Left ventricle myocardium inferior (tissue), 1 donor: ENCODE results near the gene STOM. TPM values are rescaled to one million over a fixed set of nuclear protein-coding genes. Genes with fewer than 3 reads are reported as not detected.

Source experiments
- DNase-seq: peaks from one replicate; pipeline ENCODE4 v3.0.0-alpha.2; 2020
- H3K27ac ChIP-seq: fragments of 200-600 bp; replicated peaks from 2 replicates; pipeline ENCODE4 v1.8.0; 2021
- H3K27me3 ChIP-seq: fragments of 200-600 bp; 2 replicates; pipeline ENCODE4 v1.8.0; 2021; ENCODE audit warnings: low read depth
- H3K36me3 ChIP-seq: fragments of 200-600 bp; 2 replicates; pipeline ENCODE4 v1.8.0; 2021
- H3K4me1 ChIP-seq: fragments of 200-600 bp; 2 replicates; pipeline ENCODE4 v1.8.0; 2021
- H3K4me3 ChIP-seq: fragments of 200-600 bp; 2 replicates; pipeline ENCODE4 v1.8.0; 2021; ENCODE audit warnings: mild to moderate bottlenecking, moderate library complexity
- H3K9me3 ChIP-seq: fragments of 200-600 bp; replicated peaks from 2 replicates; pipeline ENCODE4 v1.8.0; 2021
- intact Hi-C: fragments of 100-400 bp; cut with micrococcal nuclease; formaldehyde crosslinking; loops from one replicate; pipeline ENCODE4 v1.11.0; 2022
- total RNA-seq: library from RNA; stranded (reverse); fragmentation: NEBNext Ultra II Directional; extraction: Animal tissue kit (Norgen Biotek cat#: 25700); gene quantifications from one replicate; pipeline ENCODE4 v1.2.1, GENCODE V29; 2021
- TF ChIP-seq, protein P1 (sequence below): fragments of 200-600 bp; IDR thresholded peaks from 2 replicates; pipeline ENCODE4 v1.8.0; 2021; ENCODE audit warnings: antibody characterized with exemption, mild to moderate bottlenecking, borderline replicate concordance
- donor health status: DM: no; HTN: yes; CAD: no; lungs with severe emphysema.

The STOM gene
- total RNA-seq, 1 donor from 2014 or later: 165 TPM

DNA sequence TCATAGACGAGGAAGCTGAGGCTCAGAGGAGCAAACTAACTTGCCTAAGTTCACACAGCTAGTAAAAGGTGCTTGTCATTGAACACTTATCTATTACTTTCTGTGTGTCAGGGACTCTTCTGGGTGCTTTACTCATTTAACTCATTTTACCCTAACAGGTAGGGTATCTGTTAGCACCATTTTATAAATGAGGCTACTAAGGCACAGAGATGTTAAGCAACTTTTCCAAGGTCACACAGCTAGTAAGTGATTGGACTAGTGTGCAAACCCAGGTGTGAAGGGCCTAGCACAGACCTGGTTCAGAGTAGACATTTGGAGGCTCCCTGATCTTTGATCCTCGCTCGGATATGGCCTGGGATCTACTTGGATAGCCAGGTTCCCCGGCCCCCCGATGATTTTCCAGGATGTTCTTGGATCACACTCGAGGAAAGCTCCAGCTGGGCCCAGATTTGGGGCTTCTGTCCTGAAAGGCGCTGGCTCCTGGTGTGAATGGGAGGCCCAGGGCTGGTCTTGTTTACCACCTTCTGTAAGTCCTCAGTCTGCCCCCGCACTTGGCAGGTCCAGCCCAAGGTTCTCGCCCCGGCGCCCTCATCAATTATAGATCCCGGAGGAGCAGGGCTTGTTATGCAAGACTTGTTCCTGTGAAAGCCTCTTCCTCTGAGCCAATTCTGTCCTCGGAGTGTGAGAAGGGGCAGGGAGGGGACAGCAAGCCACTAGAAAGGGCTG lies 64.6 kb downstream of the STOM start:
- intact Hi-C loops: no loop called here
- Histone ChIP-seq H3K27me3 (no peaks in the 10 kb centered on the region), H3K4me3 (peak overlapping the region; percentile 72), H3K36me3 (peaks cover 85% of the 10 kb centered on the region), H3K9me3 (no peaks in the 10 kb centered on the region), H3K27ac (peak overlapping the region; percentile 98), H3K4me1 (peaks cover 98% of the 10 kb centered on the region)
- TF ChIP-seq, protein P1, sequence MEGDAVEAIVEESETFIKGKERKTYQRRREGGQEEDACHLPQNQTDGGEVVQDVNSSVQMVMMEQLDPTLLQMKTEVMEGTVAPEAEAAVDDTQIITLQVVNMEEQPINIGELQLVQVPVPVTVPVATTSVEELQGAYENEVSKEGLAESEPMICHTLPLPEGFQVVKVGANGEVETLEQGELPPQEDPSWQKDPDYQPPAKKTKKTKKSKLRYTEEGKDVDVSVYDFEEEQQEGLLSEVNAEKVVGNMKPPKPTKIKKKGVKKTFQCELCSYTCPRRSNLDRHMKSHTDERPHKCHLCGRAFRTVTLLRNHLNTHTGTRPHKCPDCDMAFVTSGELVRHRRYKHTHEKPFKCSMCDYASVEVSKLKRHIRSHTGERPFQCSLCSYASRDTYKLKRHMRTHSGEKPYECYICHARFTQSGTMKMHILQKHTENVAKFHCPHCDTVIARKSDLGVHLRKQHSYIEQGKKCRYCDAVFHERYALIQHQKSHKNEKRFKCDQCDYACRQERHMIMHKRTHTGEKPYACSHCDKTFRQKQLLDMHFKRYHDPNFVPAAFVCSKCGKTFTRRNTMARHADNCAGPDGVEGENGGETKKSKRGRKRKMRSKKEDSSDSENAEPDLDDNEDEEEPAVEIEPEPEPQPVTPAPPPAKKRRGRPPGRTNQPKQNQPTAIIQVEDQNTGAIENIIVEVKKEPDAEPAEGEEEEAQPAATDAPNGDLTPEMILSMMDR: no peak
- peak; percentile 85 for DNase-seq

DNA sequence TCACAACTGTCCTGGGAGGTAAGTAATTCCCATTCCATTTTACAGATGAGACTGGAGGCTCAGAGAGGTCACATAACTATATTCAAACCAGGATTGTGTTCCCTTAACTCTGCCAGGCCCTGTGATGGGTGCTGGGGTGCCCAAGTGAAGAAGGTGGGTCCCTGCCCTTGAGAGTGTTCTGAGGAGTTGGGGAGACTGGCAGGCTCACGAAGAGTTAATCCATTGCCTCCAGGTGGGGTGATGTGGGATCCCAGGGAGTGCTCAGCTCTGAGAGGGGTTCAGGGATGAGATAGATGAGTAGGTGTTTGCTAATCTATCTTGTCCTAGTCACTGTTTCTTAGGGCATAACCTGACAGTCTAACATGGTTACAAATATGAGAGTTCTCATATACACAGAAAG lies 65.3 kb downstream of the STOM start:
- peak overlapping the region; percentile 98 for H3K27ac ChIP-seq
- no peaks in the 10 kb centered on the region for H3K27me3 ChIP-seq
- peak overlapping the region; percentile 72 for H3K4me3 ChIP-seq
- no peaks in the 10 kb centered on the region for H3K9me3 ChIP-seq
- TF ChIP-seq, protein P1: no peak
- H3K4me1 ChIP-seq: peaks cover 98% of the 10 kb centered on the region
- H3K36me3 ChIP-seq: peaks cover 78% of the 10 kb centered on the region
- DNase-seq: no peak
- intact Hi-C loops: no loop called here

DNA sequence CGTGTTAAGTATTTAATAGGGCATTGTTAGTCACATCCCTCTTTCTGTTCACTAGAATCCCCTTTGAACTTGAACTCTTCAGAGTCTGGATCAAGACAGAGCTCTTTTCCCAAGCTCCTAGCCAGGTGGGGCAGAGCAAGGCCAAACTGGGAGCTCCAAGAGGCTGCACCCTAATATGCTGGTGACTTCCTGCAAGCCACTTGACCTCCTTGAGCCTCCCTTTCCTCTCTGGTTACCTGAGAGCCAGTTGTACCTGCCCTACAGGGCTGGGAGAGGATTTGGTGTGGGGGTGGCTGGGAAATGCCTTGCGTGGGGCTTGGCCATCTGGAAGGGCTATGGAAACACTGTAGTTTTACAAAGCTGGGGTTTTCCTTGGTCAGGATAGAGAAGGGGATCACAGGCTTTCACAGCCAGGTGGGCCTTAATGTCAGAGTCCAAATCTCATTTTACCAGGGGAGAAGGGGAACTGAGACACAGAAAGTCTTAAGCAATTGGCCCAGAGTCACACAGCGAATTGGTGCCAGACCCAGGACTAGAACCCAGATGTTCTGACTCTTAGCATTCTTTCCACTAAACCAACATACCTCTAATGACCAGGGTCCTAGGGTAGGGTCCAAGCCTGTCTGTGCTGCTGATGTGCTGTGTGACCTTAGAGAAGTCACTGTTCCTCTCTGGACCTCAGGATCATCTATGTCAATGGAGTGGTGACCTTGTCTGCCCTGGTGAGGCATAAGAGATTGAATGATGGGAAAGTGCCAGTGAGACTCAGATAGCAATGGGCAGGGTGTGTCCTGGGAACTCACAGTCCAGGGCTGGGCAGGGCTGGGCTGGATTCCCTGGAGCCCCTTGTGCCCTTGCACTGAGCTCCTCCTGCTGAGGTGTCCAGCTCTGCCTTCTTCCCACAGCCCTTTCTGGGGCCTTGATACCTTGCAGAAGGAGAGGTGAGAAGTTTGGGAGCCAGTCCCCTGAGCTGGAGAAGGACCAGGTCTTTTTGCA lies 66.3 kb downstream of the STOM start:
- intact Hi-C loops: no loop called here
- no peaks in the 10 kb centered on the region for H3K9me3 ChIP-seq
- TF ChIP-seq, protein P1: no peak
- no peak for DNase-seq
- H3K27me3 ChIP-seq: no peaks in the 10 kb centered on the region
- peaks cover 96% of the 10 kb centered on the region for H3K4me1 ChIP-seq
- peak overlapping the region; percentile 98 for H3K27ac ChIP-seq
- H3K4me3 ChIP-seq: peak overlapping the region; percentile 72
- H3K36me3 ChIP-seq: peaks cover 71% of the 10 kb centered on the region

DNA sequence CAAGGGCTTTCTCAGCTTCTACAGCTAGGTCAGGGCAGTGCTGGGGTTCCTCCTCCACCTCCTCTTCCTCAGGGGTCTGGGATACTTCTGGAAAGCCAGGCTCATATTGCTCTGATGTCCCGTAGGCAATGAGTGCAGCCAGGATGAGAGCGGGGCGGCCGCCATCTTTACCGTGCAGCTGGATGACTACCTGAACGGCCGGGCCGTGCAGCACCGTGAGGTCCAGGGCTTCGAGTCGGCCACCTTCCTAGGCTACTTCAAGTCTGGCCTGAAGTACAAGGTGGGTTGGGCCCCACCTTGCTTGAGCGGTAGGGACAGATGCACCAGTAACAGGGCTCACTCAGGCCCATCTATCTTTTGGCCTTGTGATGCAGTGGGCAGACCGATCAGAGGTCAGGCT lies 67.3 kb downstream of the STOM start:
- peaks cover 98% of the 10 kb centered on the region for H3K4me1 ChIP-seq
- H3K27me3 ChIP-seq: no peaks in the 10 kb centered on the region
- TF ChIP-seq, protein P1: no peak
- peak overlapping the region; percentile 98 for H3K27ac ChIP-seq
- intact Hi-C loops: no loop called here
- no peak for DNase-seq
- peak overlapping the region; percentile 72 for H3K4me3 ChIP-seq
- peaks cover 62% of the 10 kb centered on the region for H3K36me3 ChIP-seq
- H3K9me3 ChIP-seq: no peaks in the 10 kb centered on the region

DNA sequence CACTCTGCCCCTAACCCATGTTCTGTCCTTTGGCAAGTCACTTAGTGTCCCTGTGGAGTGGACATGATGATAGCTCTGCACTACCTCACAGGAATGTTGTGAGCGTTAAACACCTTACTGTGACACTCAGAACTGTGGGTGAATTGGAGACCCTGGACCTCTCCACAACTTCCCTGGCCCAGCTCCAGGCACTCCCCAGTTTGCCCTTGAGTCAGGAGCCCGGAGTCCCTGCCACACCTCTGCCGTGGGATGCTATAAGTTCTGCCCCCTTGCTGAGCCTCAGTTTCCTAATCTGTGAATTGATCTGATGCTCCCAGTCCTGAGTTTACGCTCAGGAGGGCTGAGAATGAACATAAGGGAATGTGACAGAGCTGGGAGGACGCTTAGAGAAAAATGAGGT lies 67.7 kb downstream of the STOM start:
- DNase-seq: no peak
- Histone ChIP-seq H3K36me3 (peaks cover 57% of the 10 kb centered on the region), H3K9me3 (no peaks in the 10 kb centered on the region), H3K4me3 (peak overlapping the region; percentile 72), H3K27ac (peak overlapping the region; percentile 98), H3K27me3 (no peaks in the 10 kb centered on the region), H3K4me1 (peaks cover 98% of the 10 kb centered on the region)
- TF ChIP-seq, protein P1: no peak
- intact Hi-C loops: no loop called here
